Trophoblast cell (in vitro differentiated cells and primary cell): ENCODE results near the gene EXOSC2.

Source experiments
- DNase-seq, 2 donors: peaks; one replicate each; pipeline ENCODE4 v3.0.0-alpha.2; 2016
- H2AFZ ChIP-seq: 2 replicates; pipeline ENCODE4 v1.6.1; 2013; ENCODE audit warnings: low read length, moderate library complexity, mild to moderate bottlenecking; ENCODE audit not compliant: insufficient read depth, poor library complexity
- H2AK5ac ChIP-seq: 2 replicates; pipeline ENCODE4 v1.6.1; 2013; ENCODE audit warnings: mild to moderate bottlenecking, low read length
- H2BK120ac ChIP-seq: 2 replicates; pipeline ENCODE4 v1.6.1; 2013; ENCODE audit warnings: low read length, mild to moderate bottlenecking, moderate library complexity; ENCODE audit not compliant: insufficient read depth, poor library complexity
- H2BK12ac ChIP-seq: 2 replicates; pipeline ENCODE4 v1.6.1; 2013; ENCODE audit warnings: mild to moderate bottlenecking, low read length, moderate library complexity
- H2BK5ac ChIP-seq: 2 replicates; pipeline ENCODE4 v1.6.1; 2013; ENCODE audit warnings: low read length, low read depth, moderate library complexity, mild to moderate bottlenecking; ENCODE audit not compliant: poor library complexity
- H3K14ac ChIP-seq: 2 replicates; pipeline ENCODE4 v1.6.1; 2013; ENCODE audit warnings: mild to moderate bottlenecking, low read length
- H3K18ac ChIP-seq: 2 replicates; pipeline ENCODE4 v1.6.1; 2013; ENCODE audit warnings: mild to moderate bottlenecking, low read length
- H3K23ac ChIP-seq: 2 replicates; pipeline ENCODE4 v1.6.1; 2013; ENCODE audit warnings: low read length
- H3K27ac ChIP-seq: 2 replicates; pipeline ENCODE4 v1.5.1; 2013; ENCODE audit warnings: low read depth, mild to moderate bottlenecking, inconsistent platforms, low read length, moderate library complexity
- H3K27me3 ChIP-seq: 2 replicates; pipeline ENCODE4 v1.6.1; 2013; ENCODE audit warnings: inconsistent platforms, mild to moderate bottlenecking, low read length, moderate library complexity; ENCODE audit not compliant: insufficient read depth
- H3K36me3 ChIP-seq, 2 experiments: 1 replicate in 1 of 2; 2 replicates in 1 of 2; pipeline ENCODE4 v1.6.1; 2013; ENCODE audit warnings: low read length in 2 of 2, mild to moderate bottlenecking in 2 of 2, moderate library complexity in 1 of 2; ENCODE audit not compliant: insufficient read depth in 2 of 2, control insufficient read depth in 1 of 2
- H3K4ac ChIP-seq: 2 replicates; pipeline ENCODE4 v1.6.1; 2013; ENCODE audit warnings: low read depth, mild to moderate bottlenecking, low read length, moderate library complexity
- H3K4me1 ChIP-seq, 2 experiments: 1 replicate in 1 of 2; 2 replicates in 1 of 2; pipeline ENCODE4 v1.6.1; 2013; ENCODE audit warnings: low read length in 2 of 2, mild to moderate bottlenecking in 2 of 2, moderate library complexity in 1 of 2; ENCODE audit not compliant: insufficient read depth in 2 of 2, control insufficient read depth in 1 of 2
- H3K4me2 ChIP-seq: 2 replicates; pipeline ENCODE4 v1.6.1; 2013; ENCODE audit warnings: inconsistent platforms, mild to moderate bottlenecking, low read length, moderate library complexity
- H3K4me3 ChIP-seq: 2 replicates; pipeline ENCODE4 v1.5.1; 2013; ENCODE audit warnings: mild to moderate bottlenecking, low read depth, low read length, inconsistent platforms
- H3K79me1 ChIP-seq: one replicate; pipeline ENCODE4 v1.6.1; 2013; ENCODE audit warnings: low read length
- H3K79me2 ChIP-seq: 2 replicates; pipeline ENCODE4 v1.6.1; 2013; ENCODE audit warnings: low read length, mild to moderate bottlenecking; ENCODE audit not compliant: control insufficient read depth, insufficient read depth, poor library complexity
- H3K9ac ChIP-seq: 2 replicates; pipeline ENCODE4 v1.6.1; 2013; ENCODE audit warnings: mild to moderate bottlenecking, low read length
- H3K9me3 ChIP-seq: 2 replicates; pipeline ENCODE4 v1.6.1; 2013; ENCODE audit warnings: low read depth, mild to moderate bottlenecking, control low read depth, inconsistent platforms, low read length; ENCODE audit not compliant: insufficient read depth
- H4K12ac ChIP-seq: 2 replicates; pipeline ENCODE4 v1.6.1; 2013; ENCODE audit warnings: low read depth, mild to moderate bottlenecking, low read length, moderate library complexity
- H4K8ac ChIP-seq: 2 replicates; pipeline ENCODE4 v1.6.1; 2013; ENCODE audit warnings: low read depth, mild to moderate bottlenecking, low read length, moderate library complexity
- H4K91ac ChIP-seq: one replicate; pipeline ENCODE4 v1.6.1; 2013; ENCODE audit warnings: low read depth, mild to moderate bottlenecking, low read length, moderate library complexity
- WGBS: extraction: QIAGEN DNeasy Blood & Tissue Kit; methylation state at CpG from one replicate; pipeline ENCODE4 v1.1.7; 2013; ENCODE audit warnings: missing lambda C conversion rate; ENCODE audit not compliant: insufficient read length, insufficient coverage; ENCODE audit errors: extremely low coverage; 5-methylcytosine and 5-hydroxymethylcytosine counted together

The EXOSC2 gene

DNA sequence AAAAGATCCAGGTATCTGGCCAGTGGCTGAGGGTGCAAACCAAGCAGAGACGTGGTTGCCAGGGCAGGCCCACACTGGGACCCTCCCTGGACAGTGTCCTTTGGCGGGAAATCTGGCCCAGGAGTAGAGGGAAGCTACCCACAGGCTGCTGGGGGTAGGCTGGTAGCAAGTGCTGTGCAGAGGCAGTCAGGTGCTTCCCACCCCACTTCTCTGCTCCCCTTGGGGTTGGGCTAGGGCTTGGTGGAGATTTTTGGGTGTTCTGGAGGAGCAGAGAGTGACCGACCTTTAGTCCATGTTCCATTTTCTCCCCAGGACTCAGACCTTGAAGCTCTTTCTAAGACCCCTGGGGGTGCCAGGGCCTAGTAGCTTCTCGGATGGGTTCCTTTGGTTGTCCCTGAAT is 23.6 kb upstream of the EXOSC2 start:
- H3K36me3 ChIP-seq: no peaks in the 10 kb centered on the region
- H3K4me1 ChIP-seq: no peaks in the 10 kb centered on the region
- H3K9ac ChIP-seq: no peak overlapping the region
- no peak overlapping the region for H3K4me3 ChIP-seq
- H3K27me3 ChIP-seq: peaks cover 37% of the 10 kb centered on the region
- H2AK5ac ChIP-seq: no peak overlapping the region
- no peak overlapping the region for H4K12ac ChIP-seq
- H4K91ac ChIP-seq: no peak overlapping the region
- H4K8ac ChIP-seq: no peak overlapping the region
- H3K14ac ChIP-seq: no peak overlapping the region
- H3K4ac ChIP-seq: no peak overlapping the region
- no peak overlapping the region for H3K18ac ChIP-seq
- DNase-seq: no peak
- H2BK12ac ChIP-seq: no peak overlapping the region
- H3K79me2 ChIP-seq: no peaks in the 10 kb centered on the region
- no peak overlapping the region for H3K27ac ChIP-seq
- no peak overlapping the region for H2BK120ac ChIP-seq
- H3K9me3 ChIP-seq: peaks cover 7% of the 10 kb centered on the region
- H2AFZ ChIP-seq: no peak overlapping the region
- no peaks in the 10 kb centered on the region for H3K79me1 ChIP-seq
- no CpG with 5 or more reads among the region's 4 CpGs for WGBS
- H2BK5ac ChIP-seq: no peak overlapping the region
- H3K23ac ChIP-seq: no peak overlapping the region
- no peak overlapping the region for H3K4me2 ChIP-seq

DNA sequence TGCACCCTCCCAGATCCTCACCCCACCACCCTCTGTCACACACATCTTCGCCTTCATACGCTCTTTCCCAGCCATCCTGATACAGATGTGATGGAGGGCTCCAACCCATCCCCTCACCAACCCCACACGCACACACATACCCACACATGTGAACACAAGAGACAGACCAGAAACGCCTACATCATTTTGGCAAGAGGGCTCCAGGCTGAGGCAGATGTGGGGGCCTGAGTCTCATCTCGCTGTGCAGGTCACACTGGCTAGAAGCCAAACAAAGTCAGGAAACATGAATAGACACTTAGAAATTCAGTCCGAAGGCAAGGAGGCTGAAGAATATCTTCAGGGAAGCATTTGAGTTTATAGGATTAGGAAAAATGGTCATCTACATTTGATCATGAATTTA is 22.9 kb upstream of the EXOSC2 start:
- WGBS: no CpG with 5 or more reads among the region's 6 CpGs
- H2BK12ac ChIP-seq: no peak overlapping the region
- H3K36me3 ChIP-seq: no peaks in the 10 kb centered on the region

DNA sequence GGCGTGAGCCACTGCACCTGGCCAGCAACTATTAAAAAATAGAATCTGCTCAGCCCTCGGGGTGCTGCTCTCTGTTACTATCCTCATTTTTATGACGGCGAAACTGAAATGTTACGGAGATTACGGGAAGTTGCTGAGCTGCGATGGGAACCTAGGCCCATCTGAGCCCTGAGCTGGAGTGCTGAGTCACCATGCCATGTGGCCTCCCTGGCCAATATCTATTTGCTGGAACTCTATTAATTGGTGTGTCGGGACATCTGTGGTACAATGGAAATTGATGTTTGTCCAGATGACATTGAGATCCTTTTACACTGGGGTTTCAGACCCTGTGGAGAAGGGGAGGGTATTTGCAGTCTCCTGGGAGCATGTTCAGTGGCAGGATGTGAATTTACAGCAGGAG is 21.1 kb upstream of the EXOSC2 start:
- Histone ChIP-seq H3K4me2 (no peak overlapping the region), H2AFZ (no peak overlapping the region), H3K18ac (no peak overlapping the region), H3K4me3 (no peak overlapping the region), H2BK12ac (no peak overlapping the region), H3K14ac (no peak overlapping the region), H3K9me3 (peaks cover 7% of the 10 kb centered on the region), H3K27ac (no peak overlapping the region), H4K91ac (no peak overlapping the region), H3K79me1 (no peaks in the 10 kb centered on the region), H4K8ac (no peak overlapping the region), H3K27me3 (peaks cover 13% of the 10 kb centered on the region), H3K4ac (no peak overlapping the region), H2BK120ac (no peak overlapping the region), H3K36me3 (no peaks in the 10 kb centered on the region), H3K79me2 (no peaks in the 10 kb centered on the region), H4K12ac (no peak overlapping the region), H3K4me1 (no peaks in the 10 kb centered on the region), H2AK5ac (no peak overlapping the region), H3K9ac (no peak overlapping the region), H2BK5ac (no peak overlapping the region), H3K23ac (no peak overlapping the region)
- no CpG with 5 or more reads among the region's 8 CpGs for WGBS
- no peak for DNase-seq

More for the DNA sequence above, 22.9 kb upstream of the EXOSC2 start:
- Histone ChIP-seq H3K4ac (no peak overlapping the region), H3K18ac (no peak overlapping the region), H3K79me2 (no peaks in the 10 kb centered on the region), H4K91ac (no peak overlapping the region), H3K4me3 (no peak overlapping the region), H3K4me1 (no peaks in the 10 kb centered on the region), H3K4me2 (no peak overlapping the region), H2AFZ (no peak overlapping the region), H3K9ac (no peak overlapping the region), H2BK120ac (no peak overlapping the region), H2BK5ac (no peak overlapping the region), H3K27me3 (peaks cover 31% of the 10 kb centered on the region), H3K79me1 (no peaks in the 10 kb centered on the region), H4K12ac (no peak overlapping the region), H3K23ac (no peak overlapping the region), H3K9me3 (peaks cover 7% of the 10 kb centered on the region), H2AK5ac (no peak overlapping the region), H3K14ac (no peak overlapping the region), H4K8ac (no peak overlapping the region), H3K27ac (no peak overlapping the region)
- DNase-seq: no peak

DNA sequence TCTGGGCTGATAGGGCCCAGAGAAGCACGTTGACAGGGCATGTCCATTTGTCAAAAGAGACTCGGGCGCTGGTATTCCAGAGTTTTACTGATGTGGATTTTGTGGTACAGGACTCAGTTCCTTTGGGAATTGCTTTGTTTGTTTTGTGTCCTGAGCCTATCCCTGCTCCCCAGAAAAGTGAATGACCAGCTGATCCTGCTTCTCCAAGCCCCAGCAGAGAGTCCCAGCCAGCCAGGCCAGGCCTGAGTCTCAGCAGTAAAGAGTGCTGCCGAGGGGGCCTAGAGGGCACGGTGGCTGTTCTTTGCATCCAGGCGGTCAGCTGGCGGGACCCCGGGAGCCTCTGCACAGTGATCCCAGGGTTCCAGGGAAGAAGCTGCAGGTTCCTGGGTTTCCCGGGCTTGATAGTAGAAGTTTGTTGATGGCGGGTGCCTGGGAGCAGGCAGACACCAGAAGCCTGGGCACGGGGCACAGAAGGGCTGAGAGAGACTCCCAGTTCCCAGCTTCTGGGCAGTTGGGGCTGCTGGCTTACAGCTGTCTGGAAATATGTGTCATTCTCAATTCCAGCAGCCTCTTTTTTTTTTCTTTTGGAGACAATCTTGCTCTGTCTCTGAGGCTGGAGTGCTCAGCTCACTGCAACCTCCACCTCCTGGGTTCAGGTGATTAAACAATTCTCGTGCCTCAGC is 20.5 kb upstream of the EXOSC2 start:
- Histone ChIP-seq H3K79me1 (no peaks in the 10 kb centered on the region), H2BK5ac (no peak overlapping the region), H2AFZ (no peak overlapping the region), H3K18ac (no peak overlapping the region), H3K4me2 (no peak overlapping the region), H3K79me2 (no peaks in the 10 kb centered on the region), H3K4ac (no peak overlapping the region), H2AK5ac (no peak overlapping the region), H4K12ac (no peak overlapping the region), H3K9ac (no peak overlapping the region), H3K4me1 (no peaks in the 10 kb centered on the region), H2BK12ac (no peak overlapping the region), H3K27ac (no peak overlapping the region), H3K9me3 (peaks cover 4% of the 10 kb centered on the region), H3K14ac (no peak overlapping the region), H3K36me3 (no peaks in the 10 kb centered on the region), H4K8ac (no peak overlapping the region), H2BK120ac (no peak overlapping the region), H3K23ac (no peak overlapping the region), H3K4me3 (no peak overlapping the region), H4K91ac (no peak overlapping the region), H3K27me3 (peaks cover 8% of the 10 kb centered on the region)
- DNase-seq: no peak
- no CpG with 5 or more reads among the region's 12 CpGs for WGBS
